ENCODE data around the gene CIC. TPM values are rescaled to one million over a fixed set of nuclear protein-coding genes. Genes with fewer than 3 reads are reported as not detected.

Gene CIC
- total and polyA plus RNA-seq, 10 of the 15 experiments (the other 5 are each of a cell fraction or from before 2014, with no cell fraction given) = 0.18 to 50.6 (median 7.1) TPM

GRCh38 chr19:42268142-42268703 is 829 bp upstream of the CIC start (continued):
- TF ChIP-seq CHD4 (IDR thresholded peaks at IDR 0.05) (no peak), CUX1 (IDR thresholded peaks at IDR 0.05; ENCODE audit: insufficient replicate concordance, low read depth, low read length) (no peak), ZNF622 (IDR thresholded peaks at IDR 0.05) (no peak), RFX5 (IDR thresholded peaks at IDR 0.05; ENCODE audit: low read depth, low read length) (peak; percentile 88), ZNF384 (IDR thresholded peaks at IDR 0.05; ENCODE audit: borderline replicate concordance, low read depth, low read length) (no peak), MLLT1 (IDR thresholded peaks at IDR 0.05) (peak; percentile 47; the same call in 1 of the 2 replicates), RAD51 (IDR thresholded peaks at IDR 0.05) (peak; percentile 80), WRNIP1 (IDR thresholded peaks at IDR 0.05; ENCODE audit: borderline replicate concordance, low read depth, low read length) (no peak), ZNF217 (IDR thresholded peaks at IDR 0.05) (no peak), STAT3 (IDR thresholded peaks at IDR 0.05; ENCODE audit: low read depth, low read length) (no peak), SREBF2 (IDR thresholded peaks at IDR 0.05; ENCODE audit: low read length) (no peak), CBX5 (IDR thresholded peaks at IDR 0.05; ENCODE audit: low read depth) (no peak), SPI1 (IDR thresholded peaks at IDR 0.05; ENCODE audit: borderline replicate concordance, insufficient read depth, low read depth, low read length) (peak; percentile 30; the same call in 1 of the 2 replicates), TCF3 (IDR thresholded peaks at IDR 0.05; ENCODE audit: borderline replicate concordance, insufficient read depth, low read depth, low read length) (no peak), IRF5 (IDR thresholded peaks at IDR 0.05; ENCODE audit: borderline replicate concordance) (no peak), ZNF592 (IDR thresholded peaks at IDR 0.05) (no peak)
- TF ChIP-seq, protein P1, sequence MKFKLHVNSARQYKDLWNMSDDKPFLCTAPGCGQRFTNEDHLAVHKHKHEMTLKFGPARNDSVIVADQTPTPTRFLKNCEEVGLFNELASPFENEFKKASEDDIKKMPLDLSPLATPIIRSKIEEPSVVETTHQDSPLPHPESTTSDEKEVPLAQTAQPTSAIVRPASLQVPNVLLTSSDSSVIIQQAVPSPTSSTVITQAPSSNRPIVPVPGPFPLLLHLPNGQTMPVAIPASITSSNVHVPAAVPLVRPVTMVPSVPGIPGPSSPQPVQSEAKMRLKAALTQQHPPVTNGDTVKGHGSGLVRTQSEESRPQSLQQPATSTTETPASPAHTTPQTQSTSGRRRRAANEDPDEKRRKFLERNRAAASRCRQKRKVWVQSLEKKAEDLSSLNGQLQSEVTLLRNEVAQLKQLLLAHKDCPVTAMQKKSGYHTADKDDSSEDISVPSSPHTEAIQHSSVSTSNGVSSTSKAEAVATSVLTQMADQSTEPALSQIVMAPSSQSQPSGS (IDR thresholded peaks at IDR 0.05; ENCODE audit: low read length) = peak; percentile 100

Measured in GM12878 (cell line).